ENCODE measurements around the gene SPG11.

- TF ChIP-seq, protein P1, sequence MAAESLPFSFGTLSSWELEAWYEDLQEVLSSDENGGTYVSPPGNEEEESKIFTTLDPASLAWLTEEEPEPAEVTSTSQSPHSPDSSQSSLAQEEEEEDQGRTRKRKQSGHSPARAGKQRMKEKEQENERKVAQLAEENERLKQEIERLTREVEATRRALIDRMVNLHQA (CRISPR knock-in tag; IDR thresholded peaks at IDR 0.05) = no peak
- no peak for TF ChIP-seq BRCA1 (CRISPR knock-in tag; IDR thresholded peaks at IDR 0.05)
- TF ChIP-seq ZNF232 (CRISPR knock-in tag; IDR thresholded peaks at IDR 0.05; ENCODE audit: borderline replicate concordance) = no peak
- no peak for TF ChIP-seq ETV6 (CRISPR knock-in tag; conservative IDR thresholded peaks at IDR 0.05)
- TF ChIP-seq, protein P2, sequence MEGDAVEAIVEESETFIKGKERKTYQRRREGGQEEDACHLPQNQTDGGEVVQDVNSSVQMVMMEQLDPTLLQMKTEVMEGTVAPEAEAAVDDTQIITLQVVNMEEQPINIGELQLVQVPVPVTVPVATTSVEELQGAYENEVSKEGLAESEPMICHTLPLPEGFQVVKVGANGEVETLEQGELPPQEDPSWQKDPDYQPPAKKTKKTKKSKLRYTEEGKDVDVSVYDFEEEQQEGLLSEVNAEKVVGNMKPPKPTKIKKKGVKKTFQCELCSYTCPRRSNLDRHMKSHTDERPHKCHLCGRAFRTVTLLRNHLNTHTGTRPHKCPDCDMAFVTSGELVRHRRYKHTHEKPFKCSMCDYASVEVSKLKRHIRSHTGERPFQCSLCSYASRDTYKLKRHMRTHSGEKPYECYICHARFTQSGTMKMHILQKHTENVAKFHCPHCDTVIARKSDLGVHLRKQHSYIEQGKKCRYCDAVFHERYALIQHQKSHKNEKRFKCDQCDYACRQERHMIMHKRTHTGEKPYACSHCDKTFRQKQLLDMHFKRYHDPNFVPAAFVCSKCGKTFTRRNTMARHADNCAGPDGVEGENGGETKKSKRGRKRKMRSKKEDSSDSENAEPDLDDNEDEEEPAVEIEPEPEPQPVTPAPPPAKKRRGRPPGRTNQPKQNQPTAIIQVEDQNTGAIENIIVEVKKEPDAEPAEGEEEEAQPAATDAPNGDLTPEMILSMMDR (CRISPR knock-in tag; IDR thresholded peaks at IDR 0.05) = peak; percentile 57
- TF ChIP-seq MAFK (conservative IDR thresholded peaks at IDR 0.05 in 1 of 2, IDR thresholded peaks at IDR 0.05 in 1 of 2; ENCODE audit: low read length in 2 of 2) = no peak
- no peak for TF ChIP-seq ZNF740 (CRISPR knock-in tag; IDR thresholded peaks at IDR 0.05)
- no peak for TF ChIP-seq GABPA (IDR thresholded peaks at IDR 0.05; ENCODE audit: low read depth, low read length)
- TF ChIP-seq GABPA (CRISPR knock-in tag; IDR thresholded peaks at IDR 0.05; ENCODE audit: low read depth) = no peak
- no peak for TF ChIP-seq EED (CRISPR knock-in tag; IDR thresholded peaks at IDR 0.05)
Observed at GRCh38 chr15:44710236-44711095, 47.0 kb upstream of the SPG11 start.
